HTERT RPE-1 (cell line): Measurements from ENCODE around the gene NINJ1.

Experiments used
- in situ Hi-C: fragments of 300-500 bp; cut with MboI; formaldehyde crosslinking; loops from 4 replicates; pipeline ENCODE4 v1.14.3; 2020; ENCODE audit warnings: low sequenced_read_pairs

NINJ1 gene, protein sequence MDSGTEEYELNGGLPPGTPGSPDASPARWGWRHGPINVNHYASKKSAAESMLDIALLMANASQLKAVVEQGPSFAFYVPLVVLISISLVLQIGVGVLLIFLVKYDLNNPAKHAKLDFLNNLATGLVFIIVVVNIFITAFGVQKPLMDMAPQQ

GRCh38 chr9:93134015-93134739 lies at the start of gene NINJ1:
TSS of gene NINJ1 (minus strand) at chr9:93134251. CDS start at chr9:93134217, 34 bp downstream.
- in situ Hi-C loops: no loop called here

DNA sequence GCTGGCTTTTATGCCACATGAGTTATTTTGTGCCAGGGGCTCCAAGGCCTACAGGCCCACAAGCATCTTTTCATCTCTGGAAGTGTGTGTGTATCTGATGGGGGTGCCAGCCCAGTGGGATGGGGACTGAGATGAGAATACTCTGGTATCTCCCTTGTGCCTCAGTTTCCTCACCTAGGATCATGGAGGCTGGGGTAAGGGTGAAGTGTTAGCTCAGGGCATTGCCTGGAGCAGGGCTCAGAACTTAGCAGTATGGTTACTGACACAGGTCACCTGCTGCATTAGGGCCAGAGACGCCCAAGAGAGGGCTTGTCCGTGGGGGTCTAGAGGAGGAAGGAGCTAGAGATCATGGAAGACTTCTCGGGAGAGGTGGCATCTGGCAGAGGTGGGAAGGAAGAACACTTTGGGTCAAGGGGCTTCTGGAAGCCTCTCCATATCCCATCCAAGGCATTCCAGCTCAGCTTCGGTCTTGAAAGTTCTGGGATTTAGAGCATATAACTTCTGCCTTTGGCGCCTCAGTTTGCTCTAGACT lies 49.1 kb upstream of the NINJ1 start:
- in situ Hi-C loops: no loop called here

- in situ Hi-C loops: no loop called here
Observed at GRCh38 chr9:93182572-93182971, 48.5 kb upstream of the NINJ1 start.

- in situ Hi-C loops: no loop called here
Observed at GRCh38 chr9:93181672-93182435, 47.8 kb upstream of the NINJ1 start.

GRCh38 chr9:93180938-93181337 lies 46.9 kb upstream of the NINJ1 start:
- in situ Hi-C loops: no loop called here

- in situ Hi-C loops: no loop called here
Observed at GRCh38 chr9:93178851-93179786, 45.1 kb upstream of the NINJ1 start.

GRCh38 chr9:93177676-93178075 lies 43.6 kb upstream of the NINJ1 start:
- in situ Hi-C loops: no loop called here

GRCh38 chr9:93174976-93175375 lies 40.9 kb upstream of the NINJ1 start:
- in situ Hi-C loops: no loop called here

GRCh38 chr9:93173365-93174051 lies 39.5 kb upstream of the NINJ1 start:
- in situ Hi-C loops: no loop called here

GRCh38 chr9:93172666-93173364 lies 38.8 kb upstream of the NINJ1 start:
- in situ Hi-C loops: no loop called here

DNA sequence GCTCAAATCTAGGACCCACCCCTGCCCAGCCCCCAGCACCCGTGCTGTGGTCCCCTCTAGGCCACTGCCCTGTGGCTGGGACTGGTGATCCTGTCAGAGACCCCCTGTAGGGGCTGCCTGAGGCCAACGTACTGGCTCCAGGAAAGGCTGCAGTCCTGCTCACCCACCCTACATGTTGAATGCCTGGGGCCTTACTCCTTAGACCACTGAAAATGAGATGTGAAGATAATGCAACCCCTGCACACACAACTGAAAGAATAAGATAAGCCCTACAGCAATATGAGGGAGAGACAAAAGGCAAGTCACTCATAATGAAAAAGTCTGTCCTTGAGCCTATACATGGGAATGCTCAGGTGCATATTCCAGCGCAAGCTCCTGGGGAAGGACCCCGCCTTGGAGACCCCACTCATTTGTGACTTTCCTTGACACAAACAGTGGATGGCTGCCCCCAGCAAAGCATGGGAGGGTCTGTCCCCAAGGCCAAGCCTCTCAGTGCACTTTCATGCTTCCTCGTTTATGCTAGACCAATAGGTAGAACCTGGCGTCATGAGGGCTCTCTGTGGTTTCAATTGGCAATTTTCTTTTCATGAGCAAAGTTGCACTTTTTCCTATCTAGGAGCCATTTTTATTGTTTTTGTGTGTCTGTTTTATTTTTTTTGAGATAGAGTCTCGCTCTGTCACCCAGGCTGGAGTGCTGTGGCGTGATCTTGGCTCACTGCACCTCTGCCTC lies 37.4 kb upstream of the NINJ1 start:
- in situ Hi-C loops: no loop called here

DNA sequence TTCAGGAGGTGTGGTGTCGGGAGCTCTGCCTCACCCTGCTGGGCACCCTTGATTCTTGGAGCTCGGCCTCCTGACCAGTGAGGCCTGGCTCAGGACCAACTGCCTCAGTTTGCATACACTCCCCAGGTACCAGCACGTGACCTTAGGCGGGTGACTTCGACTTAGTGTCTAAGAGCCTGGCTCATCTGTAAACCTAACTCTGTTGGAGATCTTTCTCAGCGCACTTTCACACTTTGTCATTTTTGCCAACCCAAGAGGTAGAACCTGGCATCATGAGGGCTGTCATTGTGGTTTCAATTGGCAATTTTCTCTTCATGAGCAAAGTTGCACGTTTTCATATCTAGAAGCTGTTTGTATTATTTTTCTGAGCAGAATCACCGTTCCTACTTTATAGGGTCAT lies 36.5 kb upstream of the NINJ1 start:
- in situ Hi-C loops: no loop called here

- in situ Hi-C loops: no loop called here
Observed at GRCh38 chr9:93169444-93169843, 35.4 kb upstream of the NINJ1 start.

DNA sequence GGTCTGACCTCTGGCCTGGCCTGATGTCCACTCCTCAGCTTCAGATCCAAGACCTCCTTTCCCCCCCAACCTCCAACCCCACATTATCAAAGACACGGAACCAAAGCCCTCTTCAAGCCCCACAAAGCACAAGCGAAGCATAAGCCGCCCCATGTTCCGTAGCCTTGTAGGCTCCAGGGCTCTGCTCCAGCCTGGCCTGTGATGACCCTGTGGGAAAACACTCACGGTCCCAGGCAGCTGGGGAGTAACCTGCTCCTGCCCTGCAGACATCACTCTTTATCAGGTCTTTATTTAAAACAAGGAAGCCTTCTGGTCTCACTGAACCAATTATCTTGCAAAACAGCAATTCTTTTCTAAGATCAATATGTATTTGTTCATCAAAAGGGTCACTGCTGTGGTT lies 34.5 kb upstream of the NINJ1 start:
- in situ Hi-C loops: no loop called here

GRCh38 chr9:93167838-93168237 lies 33.8 kb upstream of the NINJ1 start:
- in situ Hi-C loops: no loop called here

GRCh38 chr9:93167185-93167584 lies 33.1 kb upstream of the NINJ1 start:
- in situ Hi-C loops: no loop called here

- in situ Hi-C loops: no loop called here
Observed at GRCh38 chr9:93166699-93167098, 32.6 kb upstream of the NINJ1 start.

- in situ Hi-C loops: no loop called here
Observed at GRCh38 chr9:93164085-93164484, 30.0 kb upstream of the NINJ1 start.
